Spleen (tissue), 11 donors: ENCODE results near the gene TUBD1. TPM values are rescaled to one million over a fixed set of nuclear protein-coding genes. Genes with fewer than 3 reads are reported as not detected.

Experiments used
- DNase-seq: peaks from one replicate; pipeline ENCODE4 v3.0.0-alpha.2; 2020
- H3K27ac ChIP-seq, 8 donors: fragments of 200-600 bp; sonication (generic) in 7 of 8; 1 replicate in 4 of 8; 2 replicates in 4 of 8; pipeline versions ENCODE4 v1.5.0 to v1.8.0; 2016 to 2021; ENCODE audit warnings: inconsistent platforms in 4 of 8, mild to moderate bottlenecking in 4 of 8, moderate library complexity in 1 of 8
- H3K27me3 ChIP-seq, 7 donors: fragments of 200-600 bp; sonication (generic) in 6 of 7; replicated peaks in 1 of 7; 1 replicate in 4 of 7; 2 replicates in 3 of 7; pipeline versions ENCODE4 v1.5.0 to v1.8.0; 2016 to 2021; ENCODE audit warnings: inconsistent platforms in 3 of 7, mild to moderate bottlenecking in 1 of 7
- H3K36me3 ChIP-seq, 6 donors: fragments of 200-600 bp; sonication (generic) in 5 of 6; 1 replicate in 4 of 6; 2 replicates in 2 of 6; pipeline versions ENCODE4 v1.5.0 to v1.8.0; 2016 to 2021; ENCODE audit warnings: inconsistent platforms in 2 of 6
- H3K4me1 ChIP-seq, 6 donors: fragments of 200-600 bp; sonication (generic) in 5 of 6; 1 replicate in 3 of 6; 2 replicates in 3 of 6; pipeline versions ENCODE4 v1.5.0 to v1.8.0; 2016 to 2021; ENCODE audit warnings: inconsistent platforms in 3 of 6
- H3K4me3 ChIP-seq, 8 donors: fragments of 200-600 bp; sonication (generic) in 7 of 8; 1 replicate in 4 of 8; 2 replicates in 4 of 8; pipeline versions ENCODE4 v1.5.0 to v1.8.0; 2016 to 2021; ENCODE audit warnings: inconsistent platforms in 4 of 8, mild to moderate bottlenecking in 4 of 8, moderate library complexity in 2 of 8
- H3K9me3 ChIP-seq, 8 donors: fragments of 200-600 bp; sonication (generic) in 7 of 8; 1 replicate in 4 of 8; 2 replicates in 4 of 8; pipeline versions ENCODE4 v1.5.0 to v1.8.0; 2016 to 2021; ENCODE audit warnings: inconsistent platforms in 4 of 8
- POLR2A ChIP-seq, 3 donors: fragments of 450-650 bp; IDR thresholded peaks; one replicate each; pipeline ENCODE4 v1.5.1; 2017; ENCODE audit warnings: antibody characterized with exemption in 3 of 3, mild to moderate bottlenecking in 1 of 3
- POLR2AphosphoS5 ChIP-seq, 3 donors: sonication (generic); formaldehyde crosslinking; IDR thresholded peaks; one replicate each; pipeline ENCODE4 v1.5.1; 2017; ENCODE audit warnings: antibody characterized with exemption in 3 of 3
- WGBS, 5 donors: extraction: QIAGEN DNeasy Blood & Tissue Kit in 3 of 5; methylation state at CpG; one replicate each; pipeline versions ENCODE4 v1.1.5 to v1.1.7; 2013 to 2018; 5-methylcytosine and 5-hydroxymethylcytosine counted together
- intact Hi-C: fragments of 100-400 bp; cut with DNase I; formaldehyde crosslinking; loops from one replicate; pipeline ENCODE4 v1.15.0; 2023; ENCODE audit warnings: low total_unique reads
- polyA plus RNA-seq, 3 donors: library from polyadenylated mRNA; stranded (reverse); fragments of 200-250 nt; gene quantifications; one replicate each; pipeline ENCODE4 v1.2.1, GENCODE V29; 2013
- total RNA-seq, 7 donors: library from RNA; depleted of rRNA in 3 of 7; stranded (reverse); fragments of >200 nt in 3 of 7; fragmentation: NEBNext Ultra II Directional in 4 of 7; extraction: Animal tissue kit (Norgen Biotek cat#: 25700) in 4 of 7; gene quantifications; one replicate each; pipeline versions ENCODE4 v1.1.0 to v1.2.1, GENCODE V29; 2016 to 2021
- TF ChIP-seq, protein P1 (sequence below), 11 experiments: fragments of 200-600 bp in 7 of 11; fragments of 450-650 bp in 4 of 11; sonication (generic) in 4 of 11; IDR thresholded peaks in 8 of 11; conservative IDR thresholded peaks in 3 of 11; 1 replicate in 7 of 11; 2 replicates in 4 of 11; pipeline versions ENCODE4 v1.4.0 to v1.8.0; 2016 to 2021; ENCODE audit warnings: antibody characterized with exemption in 11 of 11, inconsistent platforms in 4 of 11, mild to moderate bottlenecking in 1 of 11
- donor health status: healthy with polysubstance abuse.
- donor health status: DM: no; HTN: no; CAD: no; lungs with moderate emphysema.
- donor health status: DM: no; HTN: no; CAD: no.
- donor health status: Bipolar disorder and iron deficiency.
- donor health status: healthy.
- donor health status: DM: no; HTN: no; CAD: no.
- donor health status: DM: yes; HTN: yes; CAD: no.

The TUBD1 gene
- total and polyA plus RNA-seq, 10 donors = 6.0 to 25.4 (median 10.4) TPM

DNA sequence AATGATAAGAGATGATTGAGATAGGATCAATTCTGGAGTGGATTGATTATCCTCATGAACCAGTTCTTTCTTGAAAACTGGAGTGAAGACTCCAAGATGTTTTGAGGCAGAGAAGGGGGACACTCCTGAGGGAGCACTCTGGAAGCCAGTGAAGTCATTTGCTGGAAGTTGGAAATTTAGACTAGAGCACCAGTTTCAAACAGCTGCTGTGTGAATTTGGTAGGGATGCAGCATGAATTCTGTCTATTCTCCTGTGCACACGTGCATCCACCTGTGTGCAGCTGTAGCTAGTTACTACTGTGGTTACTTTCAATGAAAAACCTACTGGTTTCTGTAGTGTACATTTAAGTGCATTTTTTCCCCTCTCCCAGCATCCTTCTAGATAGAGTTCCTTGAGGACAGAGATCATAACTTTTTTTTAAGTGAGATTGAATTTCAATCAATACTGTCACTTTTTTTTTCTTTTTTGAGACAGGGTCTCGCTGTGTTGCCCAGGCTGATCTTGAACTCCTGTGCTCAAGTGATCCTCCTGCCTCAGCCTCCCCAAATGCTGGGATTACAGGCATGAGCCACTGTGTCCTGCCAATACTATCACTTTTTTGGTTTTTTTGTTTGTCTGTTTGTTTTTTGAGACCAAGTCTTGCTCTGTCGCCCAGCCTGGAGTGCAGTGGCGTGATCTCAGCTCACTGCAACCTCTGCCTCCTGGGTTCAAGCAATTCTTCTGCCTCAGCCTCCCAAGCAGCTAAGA lies 65.9 kb downstream of the TUBD1 start:
- Histone ChIP-seq H3K27me3 (no peaks in the 10 kb centered on the region), H3K27ac (peak overlapping the region in 7 of 8 donors; percentile 28 to 84 (median 76)), H3K4me1 (peaks cover 29 to 77% (median 63%) of the 10 kb centered on the region in 6 donors), H3K9me3 (no peaks in the 10 kb centered on the region), H3K4me3 (no peak overlapping the region), H3K36me3 (peaks cover 0 to 34% (median under 1%) of the 10 kb centered on the region in 6 donors)
- 77 to 86% (median 84%) methylated on average over 4 of the region's 4 CpGs for WGBS, 5 donors
- TF ChIP-seq POLR2AphosphoS5 (IDR thresholded peaks at IDR 0.05) (no peak), POLR2A (IDR thresholded peaks at IDR 0.05) (no peak)
- TF ChIP-seq, protein P1, sequence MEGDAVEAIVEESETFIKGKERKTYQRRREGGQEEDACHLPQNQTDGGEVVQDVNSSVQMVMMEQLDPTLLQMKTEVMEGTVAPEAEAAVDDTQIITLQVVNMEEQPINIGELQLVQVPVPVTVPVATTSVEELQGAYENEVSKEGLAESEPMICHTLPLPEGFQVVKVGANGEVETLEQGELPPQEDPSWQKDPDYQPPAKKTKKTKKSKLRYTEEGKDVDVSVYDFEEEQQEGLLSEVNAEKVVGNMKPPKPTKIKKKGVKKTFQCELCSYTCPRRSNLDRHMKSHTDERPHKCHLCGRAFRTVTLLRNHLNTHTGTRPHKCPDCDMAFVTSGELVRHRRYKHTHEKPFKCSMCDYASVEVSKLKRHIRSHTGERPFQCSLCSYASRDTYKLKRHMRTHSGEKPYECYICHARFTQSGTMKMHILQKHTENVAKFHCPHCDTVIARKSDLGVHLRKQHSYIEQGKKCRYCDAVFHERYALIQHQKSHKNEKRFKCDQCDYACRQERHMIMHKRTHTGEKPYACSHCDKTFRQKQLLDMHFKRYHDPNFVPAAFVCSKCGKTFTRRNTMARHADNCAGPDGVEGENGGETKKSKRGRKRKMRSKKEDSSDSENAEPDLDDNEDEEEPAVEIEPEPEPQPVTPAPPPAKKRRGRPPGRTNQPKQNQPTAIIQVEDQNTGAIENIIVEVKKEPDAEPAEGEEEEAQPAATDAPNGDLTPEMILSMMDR (IDR thresholded peaks at IDR 0.05 in 8 of 11, conservative IDR thresholded peaks at IDR 0.05 in 3 of 11) = no peak
- intact Hi-C loops = no loop called here
- DNase-seq = no peak

DNA sequence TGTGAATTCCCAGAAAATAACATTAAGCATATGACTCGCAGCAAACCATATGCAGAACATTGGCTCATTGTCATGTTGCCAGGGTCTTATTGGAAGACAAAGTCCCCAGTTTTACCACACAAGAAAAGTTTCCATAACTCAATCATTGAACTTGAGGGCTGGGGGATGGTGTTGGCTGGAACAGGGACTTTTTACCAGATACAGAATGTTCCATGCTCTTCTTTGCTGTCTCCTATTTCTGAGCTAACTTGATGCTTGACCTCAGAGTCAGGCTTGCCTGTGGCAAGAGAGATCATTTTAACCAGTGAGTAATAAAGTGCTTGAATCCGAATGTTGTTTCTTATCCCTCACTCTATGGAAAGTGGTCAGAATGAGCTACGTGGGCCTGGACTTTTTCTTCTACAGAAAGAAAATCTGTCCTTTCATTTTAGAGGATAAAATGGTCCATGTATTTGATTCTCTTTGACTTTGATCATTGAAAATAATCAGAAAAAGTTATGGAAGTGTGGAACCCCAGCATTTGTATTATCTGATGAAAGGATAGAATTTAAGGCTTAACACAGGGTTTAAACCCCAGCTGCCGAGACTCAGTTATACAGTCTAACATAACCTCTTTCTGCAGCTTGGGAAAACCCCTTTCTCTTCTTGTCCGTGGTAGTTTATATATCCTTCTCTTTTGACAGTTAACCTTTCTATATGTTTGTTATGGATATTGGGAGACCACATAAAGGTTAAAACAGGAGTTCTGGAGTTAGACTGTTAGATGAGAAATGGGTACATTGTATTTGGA lies 67.0 kb downstream of the TUBD1 start:
- Histone ChIP-seq H3K36me3 (peaks cover 0 to 45% (median 2%) of the 10 kb centered on the region in 6 donors), H3K9me3 (no peaks in the 10 kb centered on the region), H3K27ac (peak overlapping the region in 7 of 8 donors; percentile 28 to 84 (median 76)), H3K4me3 (no peak overlapping the region), H3K27me3 (no peaks in the 10 kb centered on the region), H3K4me1 (peaks cover 29 to 65% (median 54%) of the 10 kb centered on the region in 6 donors)
- intact Hi-C loops = no loop called here
- peak in 1 of 3 donors; percentile 68 for TF ChIP-seq POLR2AphosphoS5 (IDR thresholded peaks at IDR 0.05)
- TF ChIP-seq, protein P1 (IDR thresholded peaks at IDR 0.05 in 8 of 11, conservative IDR thresholded peaks at IDR 0.05 in 3 of 11) = no peak
- 43 to 64% (median 57%) methylated on average over 5 of the region's 5 CpGs for WGBS, 5 donors
- no peak for DNase-seq

DNA sequence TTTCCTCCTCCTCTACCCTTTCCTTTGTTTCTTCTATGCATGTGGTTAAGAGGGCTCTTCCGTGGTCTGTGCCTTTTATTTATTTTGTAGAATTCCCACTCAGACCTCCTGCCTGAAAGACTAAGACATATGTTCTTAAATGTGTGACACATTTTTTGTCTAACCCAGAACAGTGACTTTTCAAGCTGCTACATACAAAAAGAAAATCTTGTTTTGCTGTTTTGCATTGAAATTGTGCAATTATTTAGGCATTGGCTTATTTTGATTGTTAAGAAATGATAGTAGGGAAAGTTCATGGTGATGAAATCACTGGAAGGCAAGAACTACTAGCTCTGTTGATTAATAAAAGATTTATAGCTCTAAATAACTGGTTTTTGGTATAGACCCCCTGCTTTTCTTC lies 76.8 kb downstream of the TUBD1 start:
- TF ChIP-seq POLR2A (IDR thresholded peaks at IDR 0.05) (no peak), POLR2AphosphoS5 (IDR thresholded peaks at IDR 0.05) (no peak)
- TF ChIP-seq, protein P1 (IDR thresholded peaks at IDR 0.05 in 8 of 11, conservative IDR thresholded peaks at IDR 0.05 in 3 of 11) = no peak
- peaks cover 0 to 13% (median 0%) of the 10 kb centered on the region in 6 donors for H3K4me1 ChIP-seq
- DNase-seq = no peak
- peaks cover 0 to 98% (median 18%) of the 10 kb centered on the region in 6 donors for H3K36me3 ChIP-seq
- WGBS, 5 donors = 33 to 89% (median 79%) methylated on average over 1 of the region's 1 CpG
- H3K9me3 ChIP-seq = no peaks in the 10 kb centered on the region
- no peaks in the 10 kb centered on the region for H3K27me3 ChIP-seq
- peak overlapping the region in 2 of 8 donors; percentile 13 to 36 for H3K27ac ChIP-seq
- H3K4me3 ChIP-seq = no peak overlapping the region
- intact Hi-C loops = no loop called here

DNA sequence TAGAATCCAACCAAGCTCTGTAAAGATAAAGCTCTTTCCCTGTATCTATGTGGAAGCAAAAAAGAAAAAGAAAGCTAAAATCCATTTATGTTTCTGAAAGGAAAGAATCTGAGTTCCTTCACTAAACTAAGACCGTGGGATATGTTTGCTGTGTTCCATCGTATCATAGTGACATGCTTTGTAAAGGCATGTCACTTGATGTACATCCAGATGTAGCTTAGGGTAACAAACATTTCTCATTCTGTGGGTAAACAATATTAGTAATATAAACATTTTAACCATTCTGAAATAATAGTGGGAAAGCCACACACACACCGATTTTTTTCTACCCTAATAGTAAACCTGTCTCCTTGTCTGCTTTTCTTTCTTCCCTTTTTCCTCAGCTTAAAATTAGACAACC lies 78.1 kb downstream of the TUBD1 start:
- intact Hi-C loops = no loop called here
- peak overlapping the region in 2 of 8 donors; percentile 32 to 36 for H3K27ac ChIP-seq
- no peak for DNase-seq

More for the DNA sequence above, 78.1 kb downstream of the TUBD1 start:
- Histone ChIP-seq H3K9me3 (no peaks in the 10 kb centered on the region), H3K4me1 (peaks cover 0 to 13% (median 0%) of the 10 kb centered on the region in 6 donors), H3K36me3 (peaks cover 0 to 98% (median 21%) of the 10 kb centered on the region in 6 donors), H3K4me3 (no peak overlapping the region), H3K27me3 (no peaks in the 10 kb centered on the region)
- 84 to 92% (median 89%) methylated on average over 3 of the region's 3 CpGs for WGBS, 5 donors
- TF ChIP-seq, protein P1 (IDR thresholded peaks at IDR 0.05 in 8 of 11, conservative IDR thresholded peaks at IDR 0.05 in 3 of 11) = no peak
- TF ChIP-seq POLR2AphosphoS5 (IDR thresholded peaks at IDR 0.05) (no peak), POLR2A (IDR thresholded peaks at IDR 0.05) (no peak)
